Measurements from ENCODE around the gene CHIT1. TPM values are rescaled to one million over a fixed set of nuclear protein-coding genes. Genes with fewer than 3 reads are reported as not detected.
"Not testable (repeated sequence)": the region's sequence is repeated elsewhere in the genome, so short reads cannot be mapped to it uniquely, and the experiment has no call there.

CHIT1 gene
- total and polyA plus RNA-seq, 4 donors: 0.55 to 3.3 (median 0.74) TPM

DNA sequence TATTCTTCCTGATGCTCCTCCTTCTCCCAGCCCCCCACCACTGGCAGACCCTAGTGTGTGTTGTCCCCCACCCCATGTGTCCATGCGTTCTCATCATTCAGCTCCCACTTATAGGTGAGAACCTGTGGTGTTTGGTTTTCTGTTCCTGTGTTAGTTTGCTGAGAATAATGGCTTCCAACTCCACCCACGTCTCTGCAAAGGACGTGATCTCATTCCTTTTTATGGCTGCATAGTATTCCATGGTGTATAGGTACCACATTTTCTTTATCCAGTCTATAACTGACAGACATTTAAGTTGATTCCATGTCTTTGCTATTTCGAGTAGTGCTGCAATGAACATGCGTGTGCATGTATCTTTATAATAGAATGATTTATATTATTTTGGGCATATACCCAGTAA is 12.2 kb upstream of the CHIT1 start:
- DNase-seq (ENCODE audit: low read depth in 4 of 6, low spot score in 6 of 6); H3K27ac ChIP-seq (ENCODE audit: low read depth, low read length); H3K4me3 ChIP-seq (ENCODE audit: low read depth, low read length); H3K4me1 ChIP-seq (ENCODE audit: control insufficient read depth, insufficient read depth, low read length); H3K9me3 ChIP-seq (ENCODE audit: control insufficient read depth, insufficient read depth, low read length); H3K27me3 ChIP-seq (ENCODE audit: control insufficient read depth, insufficient read depth, low read length); H3K36me3 ChIP-seq (ENCODE audit: control insufficient read depth, insufficient read depth, low read length): not testable (repeated sequence)
- WGBS (ENCODE audit: insufficient coverage): no CpG with 5 or more reads among the region's 5 CpGs

DNA sequence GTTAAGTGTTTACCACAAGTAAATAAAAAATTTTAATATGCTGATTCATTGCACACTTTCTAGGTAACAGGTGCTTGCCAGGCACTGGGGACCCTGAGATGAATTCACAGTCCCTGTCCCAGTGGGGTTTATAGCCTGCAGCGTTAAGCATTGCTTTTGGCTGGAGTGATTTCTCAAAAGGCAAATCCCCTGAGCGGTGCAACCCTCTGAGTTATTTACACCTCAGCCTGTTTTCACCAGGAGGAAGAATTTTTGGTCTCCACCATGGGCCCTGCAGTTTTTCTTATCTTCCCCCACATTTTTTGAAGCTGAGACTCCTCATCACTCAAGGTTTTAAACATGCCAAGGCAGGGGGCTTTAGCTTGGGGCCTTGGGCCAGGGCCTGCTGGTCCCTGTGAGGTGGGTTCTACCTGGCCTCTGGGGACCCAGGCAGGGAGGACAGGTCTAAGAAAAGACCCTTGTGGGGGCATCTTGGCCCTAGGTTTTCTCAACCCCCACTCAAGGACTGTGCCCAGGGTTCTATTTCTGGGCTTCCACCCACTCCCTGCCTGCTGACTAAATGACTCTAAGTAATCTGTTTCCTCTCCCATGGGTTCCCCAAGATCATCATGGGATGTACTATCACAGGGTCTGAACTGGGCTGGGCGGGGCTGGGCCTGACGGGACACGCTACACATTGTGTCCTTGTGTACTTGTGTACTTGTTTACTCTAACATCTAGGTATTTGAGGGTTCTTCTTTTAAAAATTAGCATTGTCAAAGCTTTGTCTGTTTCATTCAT is 10.2 kb upstream of the CHIT1 start:
- H3K4me1 ChIP-seq (ENCODE audit: control insufficient read depth, insufficient read depth, low read length): no peaks in the 10 kb centered on the region
- 88% methylated on average over 5 of the region's 5 CpGs for WGBS (ENCODE audit: insufficient coverage)
- no peaks in the 10 kb centered on the region for H3K36me3 ChIP-seq (ENCODE audit: control insufficient read depth, insufficient read depth, low read length)
- peaks cover 3% of the 10 kb centered on the region for H3K27me3 ChIP-seq (ENCODE audit: control insufficient read depth, insufficient read depth, low read length)
- no peaks in the 10 kb centered on the region for H3K9me3 ChIP-seq (ENCODE audit: control insufficient read depth, insufficient read depth, low read length)
- H3K27ac ChIP-seq (ENCODE audit: low read depth, low read length): no peak overlapping the region
- H3K4me3 ChIP-seq (ENCODE audit: low read depth, low read length): no peak overlapping the region
- DNase-seq (ENCODE audit: low read depth in 4 of 6, low spot score in 6 of 6): no peak

DNA sequence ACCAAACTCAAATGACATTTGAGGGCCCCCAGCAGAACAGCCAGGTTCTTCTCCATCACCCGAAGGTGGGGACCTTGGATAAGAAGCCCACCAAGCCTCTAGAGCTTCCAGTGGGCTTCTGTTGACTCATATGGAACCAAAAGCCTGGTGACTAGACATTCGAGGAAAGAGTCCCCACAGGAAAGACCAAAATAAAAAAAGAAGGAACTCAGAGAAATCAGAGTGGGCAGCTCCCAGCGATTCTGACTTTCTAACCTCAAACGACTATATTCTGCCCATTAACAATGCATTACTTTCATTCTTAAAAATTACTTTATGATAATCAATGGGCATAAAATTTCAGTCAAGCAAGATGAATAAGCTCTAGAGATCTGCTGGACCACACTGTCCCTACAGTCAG is 9.6 kb upstream of the CHIT1 start:
- Histone ChIP-seq H3K9me3 (ENCODE audit: control insufficient read depth, insufficient read depth, low read length) (no peaks in the 10 kb centered on the region), H3K36me3 (ENCODE audit: control insufficient read depth, insufficient read depth, low read length) (no peaks in the 10 kb centered on the region), H3K4me1 (ENCODE audit: control insufficient read depth, insufficient read depth, low read length) (no peaks in the 10 kb centered on the region), H3K4me3 (ENCODE audit: low read depth, low read length) (no peak overlapping the region), H3K27ac (ENCODE audit: low read depth, low read length) (no peak overlapping the region), H3K27me3 (ENCODE audit: control insufficient read depth, insufficient read depth, low read length) (peaks cover 3% of the 10 kb centered on the region)
- DNase-seq (ENCODE audit: low read depth in 4 of 6, low spot score in 6 of 6): no peak
- WGBS (ENCODE audit: insufficient coverage): 85% methylated on average over 1 of the region's 4 CpGs

DNA sequence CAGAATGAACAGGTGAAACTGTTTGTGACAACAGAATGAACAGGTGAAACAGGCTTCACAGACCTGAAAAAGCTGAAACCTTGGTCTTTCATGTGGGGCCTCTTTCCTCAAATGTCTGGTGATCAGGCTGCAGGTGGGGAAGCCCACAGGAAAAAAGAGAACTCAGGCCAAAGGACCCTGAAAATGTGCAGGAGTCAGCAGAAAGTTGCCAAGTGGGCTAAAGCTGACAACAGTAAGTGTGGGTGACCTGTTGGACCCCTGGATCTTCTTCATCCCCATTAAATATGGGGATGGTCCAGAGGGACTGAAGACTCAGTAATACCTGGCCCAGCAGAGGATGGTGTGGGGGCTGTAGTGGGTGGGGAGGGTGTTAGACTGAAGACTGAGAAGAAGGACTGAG is 9.1 kb upstream of the CHIT1 start:
- Histone ChIP-seq H3K4me1 (ENCODE audit: control insufficient read depth, insufficient read depth, low read length) (no peaks in the 10 kb centered on the region), H3K4me3 (ENCODE audit: low read depth, low read length) (no peak overlapping the region), H3K27me3 (ENCODE audit: control insufficient read depth, insufficient read depth, low read length) (peaks cover 3% of the 10 kb centered on the region), H3K27ac (ENCODE audit: low read depth, low read length) (no peak overlapping the region), H3K36me3 (ENCODE audit: control insufficient read depth, insufficient read depth, low read length) (no peaks in the 10 kb centered on the region), H3K9me3 (ENCODE audit: control insufficient read depth, insufficient read depth, low read length) (no peaks in the 10 kb centered on the region)
- DNase-seq (ENCODE audit: low read depth in 4 of 6, low spot score in 6 of 6): no peak

DNA sequence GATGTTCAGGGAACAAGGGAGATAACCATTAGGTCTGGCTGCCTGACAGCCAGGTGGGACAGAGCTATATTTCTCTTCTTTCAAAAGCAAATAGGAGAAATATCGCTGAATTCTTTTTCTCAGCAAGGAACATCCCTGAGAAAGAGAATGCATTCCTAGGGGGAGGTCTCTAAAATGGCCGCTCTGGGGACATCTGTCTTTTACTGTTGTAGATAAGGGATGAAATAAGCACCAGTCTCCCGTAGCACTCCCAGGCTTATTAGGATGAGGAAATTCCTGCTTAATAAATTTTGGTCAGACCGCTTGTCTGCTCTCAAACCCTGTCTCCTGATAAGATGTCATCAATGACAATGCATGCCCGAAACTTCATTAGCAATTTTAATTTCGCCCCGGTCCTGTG is 5.4 kb upstream of the CHIT1 start:
- not testable (repeated sequence) for H3K4me3 ChIP-seq (ENCODE audit: low read depth, low read length); H3K27me3 ChIP-seq (ENCODE audit: control insufficient read depth, insufficient read depth, low read length); H3K27ac ChIP-seq (ENCODE audit: low read depth, low read length); H3K4me1 ChIP-seq (ENCODE audit: control insufficient read depth, insufficient read depth, low read length); H3K36me3 ChIP-seq (ENCODE audit: control insufficient read depth, insufficient read depth, low read length); H3K9me3 ChIP-seq (ENCODE audit: control insufficient read depth, insufficient read depth, low read length); DNase-seq (ENCODE audit: low read depth in 4 of 6, low spot score in 6 of 6)
- WGBS (ENCODE audit: insufficient coverage): no CpG with 5 or more reads among the region's 7 CpGs

DNA sequence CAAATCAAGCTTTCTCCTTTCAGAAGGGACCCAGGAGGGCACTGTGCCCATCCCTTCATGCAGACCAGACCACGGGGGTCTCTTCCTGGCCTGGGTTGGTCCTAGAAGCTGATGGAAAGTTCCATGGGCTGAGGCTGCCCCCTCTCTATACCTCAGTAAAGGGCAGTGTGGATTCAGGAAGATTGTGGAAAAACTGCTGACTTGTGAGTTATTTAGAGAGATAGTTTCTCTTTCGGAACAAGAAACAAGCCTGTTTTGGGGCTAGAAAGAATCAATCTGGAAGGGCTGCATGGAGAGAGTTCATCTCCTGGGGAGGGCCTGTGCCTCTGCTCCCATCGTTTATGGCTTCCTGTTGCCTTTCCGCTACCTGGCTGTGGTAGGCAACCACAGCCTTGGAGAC is 803 bp downstream of the CHIT1 start:
- H3K27ac ChIP-seq (ENCODE audit: low read depth, low read length): no peak overlapping the region
- no peak overlapping the region for H3K4me3 ChIP-seq (ENCODE audit: low read depth, low read length)
- H3K9me3 ChIP-seq (ENCODE audit: control insufficient read depth, insufficient read depth, low read length): no peaks in the 10 kb centered on the region
- H3K27me3 ChIP-seq (ENCODE audit: control insufficient read depth, insufficient read depth, low read length): peaks cover 3% of the 10 kb centered on the region
- no peaks in the 10 kb centered on the region for H3K4me1 ChIP-seq (ENCODE audit: control insufficient read depth, insufficient read depth, low read length)
- no peak for DNase-seq (ENCODE audit: low read depth in 4 of 6, low spot score in 6 of 6)
- no peaks in the 10 kb centered on the region for H3K36me3 ChIP-seq (ENCODE audit: control insufficient read depth, insufficient read depth, low read length)
- WGBS (ENCODE audit: insufficient coverage): 81% methylated on average over 3 of the region's 4 CpGs

DNA sequence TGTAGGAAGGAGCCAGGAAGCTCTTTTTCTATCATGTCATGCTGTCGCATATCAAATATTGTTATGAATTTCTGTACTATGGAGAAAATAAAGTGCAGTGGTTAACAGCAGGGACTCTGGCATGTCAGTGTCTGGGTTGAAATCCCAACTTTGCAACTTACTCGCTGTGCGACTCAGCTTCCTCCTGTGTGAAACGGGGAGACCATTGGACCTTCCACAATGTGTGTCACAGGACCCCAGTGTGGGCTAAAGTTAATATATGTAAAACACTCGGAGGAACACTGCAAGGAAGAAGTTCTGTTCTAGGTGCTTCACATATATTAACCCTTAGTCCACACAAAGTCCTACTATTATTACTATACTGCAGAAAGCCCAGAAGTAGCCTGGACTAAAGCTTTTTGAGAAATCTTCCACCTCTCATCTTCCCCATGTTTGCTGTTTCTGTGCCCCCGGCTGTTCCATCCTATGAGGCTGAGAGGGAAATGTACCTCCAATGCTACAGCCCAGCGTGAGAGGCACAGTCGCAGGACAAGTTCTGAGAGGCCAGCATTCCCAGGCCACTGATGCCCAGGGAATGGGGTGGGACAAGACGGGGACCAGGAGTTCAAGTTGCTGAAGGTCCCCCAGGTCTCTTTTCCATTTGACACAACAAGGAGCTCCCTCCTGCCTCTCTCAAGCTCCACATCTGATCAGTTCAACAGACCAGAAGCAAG is 1.9 kb downstream of the CHIT1 start:
- Histone ChIP-seq H3K9me3 (ENCODE audit: control insufficient read depth, insufficient read depth, low read length) (no peaks in the 10 kb centered on the region), H3K27me3 (ENCODE audit: control insufficient read depth, insufficient read depth, low read length) (no peaks in the 10 kb centered on the region), H3K27ac (ENCODE audit: low read depth, low read length) (no peak overlapping the region), H3K4me1 (ENCODE audit: control insufficient read depth, insufficient read depth, low read length) (no peaks in the 10 kb centered on the region), H3K4me3 (ENCODE audit: low read depth, low read length) (no peak overlapping the region), H3K36me3 (ENCODE audit: control insufficient read depth, insufficient read depth, low read length) (no peaks in the 10 kb centered on the region)
- DNase-seq (ENCODE audit: low read depth in 4 of 6, low spot score in 6 of 6): no peak
- 89% methylated on average over 8 of the region's 9 CpGs for WGBS (ENCODE audit: insufficient coverage)

DNA sequence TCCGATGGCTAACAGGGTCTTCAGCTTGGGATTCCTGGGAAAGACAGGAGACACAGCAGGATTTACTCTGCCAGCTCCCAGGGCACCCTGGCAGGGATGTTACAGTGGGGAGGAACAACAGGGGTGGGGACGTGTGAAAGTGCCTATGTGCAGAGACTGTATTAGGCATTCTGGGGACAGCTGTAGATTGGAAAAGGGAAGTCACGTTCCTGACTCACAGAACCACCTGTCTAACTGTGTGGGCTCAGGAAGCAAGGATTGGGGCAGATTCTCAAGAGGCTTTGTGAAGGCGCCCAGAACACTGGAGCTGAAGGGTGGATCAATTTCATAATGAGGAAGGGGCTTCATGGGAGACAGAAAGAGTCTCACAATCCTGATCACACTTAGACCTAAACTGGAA is 4.4 kb downstream of the CHIT1 start:
- DNase-seq (ENCODE audit: low read depth in 4 of 6, low spot score in 6 of 6): no peak
- Histone ChIP-seq H3K4me1 (ENCODE audit: control insufficient read depth, insufficient read depth, low read length) (no peaks in the 10 kb centered on the region), H3K27ac (ENCODE audit: low read depth, low read length) (no peak overlapping the region), H3K4me3 (ENCODE audit: low read depth, low read length) (no peak overlapping the region), H3K27me3 (ENCODE audit: control insufficient read depth, insufficient read depth, low read length) (no peaks in the 10 kb centered on the region), H3K36me3 (ENCODE audit: control insufficient read depth, insufficient read depth, low read length) (no peaks in the 10 kb centered on the region), H3K9me3 (ENCODE audit: control insufficient read depth, insufficient read depth, low read length) (no peaks in the 10 kb centered on the region)
- WGBS (ENCODE audit: insufficient coverage): 86% methylated on average over 4 of the region's 4 CpGs

DNA sequence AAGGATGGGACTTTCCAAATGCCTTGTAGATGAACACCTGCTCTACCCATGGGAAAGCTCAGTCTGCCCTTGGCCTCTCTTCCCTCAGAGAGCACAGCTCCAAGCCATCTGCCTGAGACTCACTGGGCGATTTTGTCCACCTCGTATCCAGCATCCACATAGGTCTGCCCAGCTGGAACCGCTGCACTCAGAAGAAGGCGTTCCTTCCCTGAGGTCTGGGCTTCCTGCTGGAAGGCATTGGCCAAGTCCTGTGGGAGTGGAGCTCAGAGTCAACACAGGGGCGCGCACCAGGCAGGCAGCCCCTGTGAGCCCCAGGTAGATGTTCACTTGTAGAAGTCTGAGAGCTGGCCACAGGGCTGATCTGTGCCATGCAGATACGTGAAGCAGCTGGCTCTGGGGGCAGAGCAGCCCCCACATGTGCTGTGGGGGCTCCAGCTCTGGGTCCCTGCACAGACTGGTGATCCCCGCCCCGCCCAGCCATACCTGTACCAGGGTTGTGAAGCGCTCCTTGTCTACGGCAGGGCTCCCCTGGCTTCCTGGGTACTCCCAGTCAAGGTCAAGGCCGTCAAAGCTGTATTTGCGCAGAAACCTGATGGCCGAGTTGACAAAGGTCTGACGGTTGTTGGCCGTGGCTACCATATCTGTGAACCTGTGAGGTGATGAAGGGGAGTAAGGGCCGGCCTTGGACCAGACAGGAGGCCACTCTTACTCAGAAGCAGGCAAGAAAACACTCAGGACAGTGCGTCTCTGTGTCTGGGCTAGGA is 6.3 kb downstream of the CHIT1 start:
- no peaks in the 10 kb centered on the region for H3K9me3 ChIP-seq (ENCODE audit: control insufficient read depth, insufficient read depth, low read length)
- H3K27me3 ChIP-seq (ENCODE audit: control insufficient read depth, insufficient read depth, low read length): peaks cover 2% of the 10 kb centered on the region
- no peaks in the 10 kb centered on the region for H3K36me3 ChIP-seq (ENCODE audit: control insufficient read depth, insufficient read depth, low read length)
- no peak overlapping the region for H3K4me3 ChIP-seq (ENCODE audit: low read depth, low read length)
- no peaks in the 10 kb centered on the region for H3K4me1 ChIP-seq (ENCODE audit: control insufficient read depth, insufficient read depth, low read length)
- no peak overlapping the region for H3K27ac ChIP-seq (ENCODE audit: low read depth, low read length)
- no peak for DNase-seq (ENCODE audit: low read depth in 4 of 6, low spot score in 6 of 6)
- WGBS (ENCODE audit: insufficient coverage): 90% methylated on average over 18 of the region's 18 CpGs
